Cardiac fibroblast (primary cell): ENCODE data around the gene NKX2-4.
A peak's percentile ranks its signal among the peaks of the same experiment; 100 is the strongest.

Experiments
- DNase-seq, 2 donors: peaks; one replicate each; pipeline versions ENCODE4 v3.0.0 to v3.0.0-alpha.2; 2010; ENCODE audit warnings: low read depth in 2 of 2
- H3K4me3 ChIP-seq, 2 donors: replicated peaks in 1 of 2; 1 replicate in 1 of 2; 2 replicates in 1 of 2; pipeline ENCODE4 v1.5.1; 2011; ENCODE audit warnings: low read depth in 2 of 2, low read length in 2 of 2, mild to moderate bottlenecking in 2 of 2, moderate library complexity in 1 of 2
- TF ChIP-seq, protein P1 (sequence below): IDR thresholded peaks from one replicate; pipeline ENCODE4 v1.5.1; 2011; ENCODE audit warnings: low read depth, mild to moderate bottlenecking, low read length, inconsistent platforms

Gene NKX2-4

DNA sequence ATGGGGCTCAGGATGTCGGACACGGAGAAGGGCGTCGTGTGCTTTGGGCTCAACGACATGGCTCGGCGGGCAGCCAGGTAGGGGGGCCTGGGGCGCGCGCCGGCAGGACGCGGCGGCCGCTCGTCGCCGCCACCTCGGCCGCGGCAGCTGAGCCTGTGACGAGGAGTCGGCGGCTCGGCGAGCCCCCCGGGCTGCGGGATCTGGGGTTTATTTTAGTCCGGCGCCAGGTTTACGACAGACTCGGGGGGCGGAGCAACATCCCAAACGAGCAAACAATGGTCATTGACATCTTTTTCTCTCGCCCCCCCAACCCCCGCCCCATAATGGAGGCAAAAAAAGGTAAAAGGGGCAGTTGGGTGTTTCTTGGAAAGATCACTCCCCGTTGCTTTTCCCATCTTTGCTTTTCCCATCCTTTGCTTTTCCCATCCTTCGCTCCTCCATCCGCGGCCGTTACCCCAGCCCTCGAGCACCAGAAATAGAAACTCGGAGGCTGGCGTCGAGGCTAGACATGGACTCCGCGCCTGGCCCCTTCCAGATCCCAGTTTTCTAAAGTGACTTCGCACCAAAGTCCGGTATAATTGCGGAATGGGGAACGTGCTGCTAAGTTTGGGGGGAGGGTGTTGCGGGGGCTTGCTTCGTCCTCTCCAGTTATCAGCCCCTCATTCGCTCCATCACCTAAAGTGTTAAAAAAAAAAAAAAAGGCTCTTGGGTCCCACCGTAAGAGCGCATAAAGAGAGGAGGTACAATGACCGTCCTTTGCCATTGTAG is at the start of gene NKX2-4:
TSS of gene NKX2-4 (minus strand) at position 186 of the 768 bp plus-strand sequence. CDS start at position 59, 127 bp downstream.
- TF ChIP-seq, protein P1, sequence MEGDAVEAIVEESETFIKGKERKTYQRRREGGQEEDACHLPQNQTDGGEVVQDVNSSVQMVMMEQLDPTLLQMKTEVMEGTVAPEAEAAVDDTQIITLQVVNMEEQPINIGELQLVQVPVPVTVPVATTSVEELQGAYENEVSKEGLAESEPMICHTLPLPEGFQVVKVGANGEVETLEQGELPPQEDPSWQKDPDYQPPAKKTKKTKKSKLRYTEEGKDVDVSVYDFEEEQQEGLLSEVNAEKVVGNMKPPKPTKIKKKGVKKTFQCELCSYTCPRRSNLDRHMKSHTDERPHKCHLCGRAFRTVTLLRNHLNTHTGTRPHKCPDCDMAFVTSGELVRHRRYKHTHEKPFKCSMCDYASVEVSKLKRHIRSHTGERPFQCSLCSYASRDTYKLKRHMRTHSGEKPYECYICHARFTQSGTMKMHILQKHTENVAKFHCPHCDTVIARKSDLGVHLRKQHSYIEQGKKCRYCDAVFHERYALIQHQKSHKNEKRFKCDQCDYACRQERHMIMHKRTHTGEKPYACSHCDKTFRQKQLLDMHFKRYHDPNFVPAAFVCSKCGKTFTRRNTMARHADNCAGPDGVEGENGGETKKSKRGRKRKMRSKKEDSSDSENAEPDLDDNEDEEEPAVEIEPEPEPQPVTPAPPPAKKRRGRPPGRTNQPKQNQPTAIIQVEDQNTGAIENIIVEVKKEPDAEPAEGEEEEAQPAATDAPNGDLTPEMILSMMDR: no peak
- H3K4me3 ChIP-seq: no peak within 1 kb of the TSS
- DNase-seq: no peak

DNA sequence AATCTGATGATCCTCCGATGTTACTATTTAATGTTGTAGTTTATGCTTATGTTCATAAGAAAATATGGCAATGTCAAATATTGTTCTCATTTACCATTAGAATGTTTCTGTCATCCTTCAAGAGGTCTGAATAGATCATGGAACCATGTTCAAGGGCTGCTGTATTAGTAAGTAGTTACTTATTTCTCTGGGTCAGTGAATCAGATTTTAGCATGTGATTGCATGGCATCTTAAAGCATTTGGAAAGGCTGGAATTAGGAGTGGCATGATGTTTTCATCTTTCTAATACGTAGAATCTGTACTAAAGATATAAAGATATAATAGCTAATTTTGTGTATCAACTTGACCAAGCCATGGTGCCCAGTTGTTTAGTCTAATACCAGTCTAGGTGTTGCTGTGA is 40.5 kb upstream of the NKX2-4 start:
- TF ChIP-seq, protein P1: no peak
- DNase-seq: peak in 1 of 2 donors; percentile 2
- H3K4me3 ChIP-seq: no peak overlapping the region

DNA sequence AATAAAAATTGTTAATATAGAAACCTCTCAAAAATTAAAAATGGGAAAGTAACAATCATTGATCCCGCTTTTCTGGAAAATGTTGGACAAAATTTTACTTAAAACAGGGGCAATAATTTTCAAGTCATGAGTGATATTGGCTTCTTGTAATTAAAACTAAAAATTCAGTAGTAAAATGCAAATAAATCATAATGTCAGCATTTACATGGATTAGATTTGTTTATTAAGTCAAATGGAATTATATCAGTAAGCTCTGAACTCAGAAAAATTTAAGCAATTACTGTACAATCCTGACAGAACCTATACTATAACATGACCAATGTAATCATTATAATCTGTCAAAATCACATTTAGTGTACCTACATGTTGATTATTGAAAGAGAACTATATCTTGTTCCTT is 39.9 kb upstream of the NKX2-4 start:
- DNase-seq: no peak
- no peak overlapping the region for H3K4me3 ChIP-seq
- TF ChIP-seq, protein P1: no peak

DNA sequence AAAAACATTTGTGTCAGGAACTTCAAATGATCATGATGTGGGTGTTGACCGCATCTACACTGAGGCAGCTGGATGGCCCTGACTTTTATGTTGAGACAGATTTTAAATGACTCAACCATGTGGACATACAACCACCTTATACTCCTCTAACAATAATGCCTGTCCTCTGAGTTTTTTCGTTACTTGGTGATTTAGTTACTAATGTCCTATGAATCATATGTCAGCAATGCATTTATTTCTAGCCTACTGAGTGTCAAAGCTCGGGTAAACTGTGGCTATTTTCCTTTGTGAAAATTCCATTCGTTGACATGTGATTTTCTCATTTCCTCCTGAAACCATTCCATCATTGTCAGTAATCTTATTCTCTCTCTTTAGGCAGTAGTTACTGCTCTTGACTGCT is 38.9 kb upstream of the NKX2-4 start:
- TF ChIP-seq, protein P1: no peak
- peak; percentile 35 to 93 for DNase-seq
- H3K4me3 ChIP-seq: no peak overlapping the region

DNA sequence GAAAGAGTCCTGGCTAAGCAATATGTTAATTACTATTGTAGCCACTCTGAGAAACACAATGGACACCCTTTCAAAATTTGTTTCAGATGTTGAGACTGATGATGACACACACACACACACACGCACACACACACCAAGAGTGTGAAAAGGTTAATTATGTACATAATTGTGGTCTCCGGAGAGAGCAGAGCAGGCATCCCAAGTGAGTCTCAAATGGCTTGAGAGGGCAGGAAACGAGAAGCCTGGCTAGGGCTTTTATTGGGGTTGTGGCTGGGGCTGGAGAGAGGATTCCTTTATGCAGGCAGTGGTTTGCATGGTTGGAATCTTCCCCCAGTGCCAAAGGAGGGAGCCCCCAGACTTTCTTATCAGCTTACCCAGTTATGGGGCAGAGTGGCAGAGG is 38.2 kb upstream of the NKX2-4 start:
- TF ChIP-seq, protein P1: no peak
- no peak overlapping the region for H3K4me3 ChIP-seq
- no peak for DNase-seq

DNA sequence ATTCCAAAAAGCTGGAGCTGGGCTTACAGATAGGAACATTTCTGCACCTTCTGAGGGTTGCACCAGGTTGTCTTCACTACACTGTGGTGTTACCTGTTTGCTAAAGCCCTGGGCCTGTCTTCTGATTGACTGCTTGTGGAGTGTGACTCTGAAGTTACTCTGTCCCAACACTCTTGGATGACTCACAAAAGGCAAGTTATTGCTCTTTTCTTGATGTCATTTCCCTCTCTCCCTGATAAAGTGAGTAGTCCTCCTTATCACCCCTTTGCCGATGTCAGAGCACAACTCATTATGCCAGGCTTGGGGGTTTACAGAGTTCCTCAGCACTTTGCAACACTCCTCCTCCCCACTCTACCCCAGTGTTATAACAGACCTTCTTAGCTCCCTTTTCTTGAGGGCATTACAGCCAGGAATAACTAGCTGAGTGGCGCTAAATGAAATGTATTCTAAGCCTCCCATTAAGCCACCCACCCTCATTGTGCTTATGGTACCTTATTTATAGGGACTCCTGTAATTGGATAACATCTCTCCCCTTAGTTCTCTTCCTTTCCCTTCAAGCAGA is 36.1 kb upstream of the NKX2-4 start:
- H3K4me3 ChIP-seq: no peak overlapping the region
- TF ChIP-seq, protein P1: no peak
- peak; percentile 14 to 62 for DNase-seq

DNA sequence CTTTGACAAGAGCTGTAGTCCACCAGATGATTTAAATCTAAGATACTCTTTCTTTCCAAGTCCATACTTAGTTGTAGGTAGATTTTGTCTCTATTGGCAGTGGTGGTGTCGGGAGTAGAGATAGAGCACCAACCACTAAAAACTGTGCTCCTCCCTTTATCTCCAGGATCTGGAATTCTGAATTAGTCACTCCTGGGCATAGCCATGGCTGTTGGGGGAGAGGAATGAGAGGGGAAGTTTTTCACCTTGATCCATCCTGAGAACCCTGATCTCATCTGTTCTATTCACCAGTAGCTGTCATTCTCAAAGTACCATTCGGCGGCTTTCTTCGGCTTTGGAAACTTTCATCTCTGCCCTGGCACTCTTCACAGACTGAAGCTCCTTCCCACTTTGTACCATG is 35.6 kb upstream of the NKX2-4 start:
- peak in 1 of 2 donors; percentile 2 for DNase-seq
- TF ChIP-seq, protein P1: no peak
- H3K4me3 ChIP-seq: no peak overlapping the region
